ENCODE results near the gene TPBG. TPM values are rescaled to one million over a fixed set of nuclear protein-coding genes. Genes with fewer than 3 reads are reported as not detected.

Gene TPBG
- total and polyA plus RNA-seq, 5 donors, result 2.0 to 7.8 (median 5.1) TPM

- no peak overlapping the region for H3K27ac ChIP-seq (ENCODE audit: low read length)
- no peaks in the 10 kb centered on the region for H3K4me1 ChIP-seq (ENCODE audit: control insufficient read depth, insufficient read depth, low read length)
- ATAC-seq (no peak), DNase-seq (no peak)
- 75% methylated on average over 3 of the region's 3 CpGs for WGBS
- intact Hi-C loops (cut with DNase I), result no loop called here
- H3K4me3 ChIP-seq (ENCODE audit: low read length), result no peak overlapping the region
- H3K27me3 ChIP-seq (ENCODE audit: control insufficient read depth, insufficient read depth), result no peaks in the 10 kb centered on the region
- H3K9me3 ChIP-seq (ENCODE audit: control insufficient read depth, low read length), result no peaks in the 10 kb centered on the region
Measured at GRCh38 chr6:82361631-82362030, 2.0 kb upstream of the TPBG start.

- 55% methylated on average over 4 of the region's 4 CpGs for WGBS
- H3K4me1 ChIP-seq (ENCODE audit: control insufficient read depth, insufficient read depth, low read length), result no peaks in the 10 kb centered on the region
- DNase-seq (no peak), ATAC-seq (no peak)
- H3K27ac ChIP-seq (ENCODE audit: low read length), result no peak overlapping the region
- H3K27me3 ChIP-seq (ENCODE audit: control insufficient read depth, insufficient read depth), result no peaks in the 10 kb centered on the region
- no peaks in the 10 kb centered on the region for H3K9me3 ChIP-seq (ENCODE audit: control insufficient read depth, low read length)
- intact Hi-C loops (cut with DNase I), result no loop called here
- no peak overlapping the region for H3K4me3 ChIP-seq (ENCODE audit: low read length)
Measured at GRCh38 chr6:82362144-82362543, 1.5 kb upstream of the TPBG start.

GRCh38 chr6:82362878-82363427 lies 664 bp upstream of the TPBG start:
- Histone ChIP-seq H3K9me3 (ENCODE audit: control insufficient read depth, low read length) (no peaks in the 10 kb centered on the region), H3K27me3 (ENCODE audit: control insufficient read depth, insufficient read depth) (no peaks in the 10 kb centered on the region), H3K4me3 (ENCODE audit: low read length) (peak overlapping the region; percentile 61), H3K27ac (ENCODE audit: low read length) (no peak overlapping the region), H3K4me1 (ENCODE audit: control insufficient read depth, insufficient read depth, low read length) (no peaks in the 10 kb centered on the region)
- ATAC-seq (no peak), DNase-seq (no peak)
- intact Hi-C loops (cut with DNase I), result no loop called here
- 3% methylated on average over 13 of the region's 13 CpGs for WGBS

GRCh38 chr6:82364087-82365015 lies 734 bp downstream of the TPBG start:
- no peak overlapping the region for H3K27ac ChIP-seq (ENCODE audit: low read length)
- peak; percentile 86 to 91 for ATAC-seq
- peak overlapping the region; percentile 61 for H3K4me3 ChIP-seq (ENCODE audit: low read length)
- no peaks in the 10 kb centered on the region for H3K9me3 ChIP-seq (ENCODE audit: control insufficient read depth, low read length)
- H3K4me1 ChIP-seq (ENCODE audit: control insufficient read depth, insufficient read depth, low read length), result no peaks in the 10 kb centered on the region
- peak; percentile 77 to 86 (median 85) for DNase-seq
- H3K27me3 ChIP-seq (ENCODE audit: control insufficient read depth, insufficient read depth), result no peaks in the 10 kb centered on the region
- intact Hi-C loops (cut with DNase I), result no loop called here
- WGBS, result under 1% methylated on average over 88 of the region's 88 CpGs

- Histone ChIP-seq H3K27me3 (ENCODE audit: control insufficient read depth, insufficient read depth) (no peaks in the 10 kb centered on the region), H3K9me3 (ENCODE audit: control insufficient read depth, low read length) (no peaks in the 10 kb centered on the region), H3K4me3 (ENCODE audit: low read length) (peak overlapping the region; percentile 61), H3K27ac (ENCODE audit: low read length) (no peak overlapping the region), H3K4me1 (ENCODE audit: control insufficient read depth, insufficient read depth, low read length) (no peaks in the 10 kb centered on the region)
- peak; percentile 44 to 62 (median 52) for DNase-seq
- ATAC-seq, result peak; percentile 46 to 51
- intact Hi-C loops (cut with DNase I), result no loop called here
- WGBS, result 12% methylated on average over 67 of the region's 67 CpGs
Measured at GRCh38 chr6:82365016-82365795, 1.6 kb downstream of the TPBG start.

- Histone ChIP-seq H3K4me1 (ENCODE audit: control insufficient read depth, insufficient read depth, low read length) (no peaks in the 10 kb centered on the region), H3K27ac (ENCODE audit: low read length) (no peak overlapping the region), H3K4me3 (ENCODE audit: low read length) (no peak overlapping the region), H3K9me3 (ENCODE audit: control insufficient read depth, low read length) (no peaks in the 10 kb centered on the region), H3K27me3 (ENCODE audit: control insufficient read depth, insufficient read depth) (no peaks in the 10 kb centered on the region)
- ATAC-seq (no peak), DNase-seq (no peak)
- intact Hi-C loops (cut with DNase I), result no loop called here
Measured at GRCh38 chr6:82367704-82368103, 4.1 kb downstream of the TPBG start.

GRCh38 chr6:82370788-82371187 lies 7.2 kb downstream of the TPBG start:
- Histone ChIP-seq H3K4me3 (ENCODE audit: low read length) (no peak overlapping the region), H3K4me1 (ENCODE audit: control insufficient read depth, insufficient read depth, low read length) (no peaks in the 10 kb centered on the region), H3K27me3 (ENCODE audit: control insufficient read depth, insufficient read depth) (no peaks in the 10 kb centered on the region), H3K27ac (ENCODE audit: low read length) (no peak overlapping the region), H3K9me3 (ENCODE audit: control insufficient read depth, low read length) (no peaks in the 10 kb centered on the region)
- ATAC-seq (no peak), DNase-seq (no peak)
- intact Hi-C loops (cut with DNase I), result no loop called here
- WGBS, result 83% methylated on average over 3 of the region's 3 CpGs

- no peak overlapping the region for H3K27ac ChIP-seq (ENCODE audit: low read length)
- WGBS, result 93% methylated on average over 2 of the region's 2 CpGs
- intact Hi-C loops (cut with DNase I), result no loop called here
Measured at GRCh38 chr6:82371799-82372546, 8.4 kb downstream of the TPBG start.

GRCh38 chr6:82372656-82373055 lies 9.0 kb downstream of the TPBG start:
- Histone ChIP-seq H3K9me3 (ENCODE audit: control insufficient read depth, low read length) (no peaks in the 10 kb centered on the region), H3K27me3 (ENCODE audit: control insufficient read depth, insufficient read depth) (no peaks in the 10 kb centered on the region), H3K27ac (ENCODE audit: low read length) (no peak overlapping the region), H3K4me1 (ENCODE audit: control insufficient read depth, insufficient read depth, low read length) (no peaks in the 10 kb centered on the region), H3K4me3 (ENCODE audit: low read length) (no peak overlapping the region)
- ATAC-seq (no peak), DNase-seq (no peak)
- intact Hi-C loops (cut with DNase I), result no loop called here
- WGBS, result 82% methylated on average over 3 of the region's 3 CpGs

More at GRCh38 chr6:82371799-82372546, 8.4 kb downstream of the TPBG start:
- Histone ChIP-seq H3K4me3 (ENCODE audit: low read length) (no peak overlapping the region), H3K4me1 (ENCODE audit: control insufficient read depth, insufficient read depth, low read length) (no peaks in the 10 kb centered on the region), H3K27me3 (ENCODE audit: control insufficient read depth, insufficient read depth) (no peaks in the 10 kb centered on the region), H3K9me3 (ENCODE audit: control insufficient read depth, low read length) (no peaks in the 10 kb centered on the region)
- no peak for ATAC-seq
- DNase-seq, result no peak

- intact Hi-C loops (cut with DNase I), result no loop called here
- H3K4me1 ChIP-seq (ENCODE audit: control insufficient read depth, insufficient read depth, low read length), result no peaks in the 10 kb centered on the region
- DNase-seq (no peak), ATAC-seq (no peak)
- H3K27me3 ChIP-seq (ENCODE audit: control insufficient read depth, insufficient read depth), result no peaks in the 10 kb centered on the region
- no peak overlapping the region for H3K4me3 ChIP-seq (ENCODE audit: low read length)
- H3K27ac ChIP-seq (ENCODE audit: low read length), result no peak overlapping the region
- no peaks in the 10 kb centered on the region for H3K9me3 ChIP-seq (ENCODE audit: control insufficient read depth, low read length)
Measured at GRCh38 chr6:82374516-82374915, 10.9 kb downstream of the TPBG start.
